Mesenchymal stem cell (in vitro differentiated cells and primary cell): ENCODE data around the gene MAPK9.

Experiments used
- DNase-seq: peaks from one replicate; pipeline ENCODE4 v3.0.0-alpha.2; 2013
- H2AFZ ChIP-seq: one replicate; pipeline ENCODE4 v1.6.1; 2013; ENCODE audit warnings: low read depth, mild to moderate bottlenecking, control low read depth, inconsistent platforms, low read length, moderate library complexity
- H2AK5ac ChIP-seq: 2 replicates; pipeline ENCODE4 v1.6.1; 2013; ENCODE audit warnings: low read length, moderate library complexity, mild to moderate bottlenecking, inconsistent platforms; ENCODE audit not compliant: severe bottlenecking
- H2BK120ac ChIP-seq: one replicate; pipeline ENCODE4 v1.6.1; 2013; ENCODE audit warnings: low read depth, mild to moderate bottlenecking, inconsistent platforms, low read length, moderate library complexity
- H2BK12ac ChIP-seq, 2 experiments: one replicate each; pipeline ENCODE4 v1.6.1; 2013; ENCODE audit warnings: inconsistent platforms in 2 of 2, low read length in 2 of 2, mild to moderate bottlenecking in 2 of 2, moderate library complexity in 2 of 2, control low read depth in 1 of 2
- H2BK15ac ChIP-seq: one replicate; pipeline ENCODE4 v1.6.1; 2013; ENCODE audit warnings: mild to moderate bottlenecking, low read depth, inconsistent platforms; ENCODE audit not compliant: poor library complexity, severe bottlenecking
- H2BK5ac ChIP-seq: 2 replicates; pipeline ENCODE4 v1.6.1; 2013; ENCODE audit warnings: low read depth, mild to moderate bottlenecking, low read length, control low read depth, inconsistent platforms; ENCODE audit not compliant: poor library complexity, severe bottlenecking
- H3K14ac ChIP-seq, 2 experiments: one replicate each; pipeline ENCODE4 v1.6.1; 2013; ENCODE audit warnings: inconsistent platforms in 2 of 2, low read length in 2 of 2, control low read depth in 1 of 2, mild to moderate bottlenecking in 1 of 2, moderate library complexity in 1 of 2
- H3K18ac ChIP-seq, 2 experiments: one replicate each; pipeline ENCODE4 v1.6.1; 2013; ENCODE audit warnings: inconsistent platforms in 2 of 2, low read length in 2 of 2, control low read depth in 1 of 2, low read depth in 1 of 2, mild to moderate bottlenecking in 1 of 2
- H3K23ac ChIP-seq, 2 experiments: one replicate each; pipeline ENCODE4 v1.6.1; 2013; ENCODE audit warnings: inconsistent platforms in 2 of 2, low read length in 2 of 2, mild to moderate bottlenecking in 2 of 2, moderate library complexity in 2 of 2, control low read depth in 1 of 2
- H3K27ac ChIP-seq: 2 replicates; pipeline ENCODE4 v1.5.1; 2013; ENCODE audit warnings: mild to moderate bottlenecking, moderate library complexity, low read length, control low read depth, inconsistent platforms; ENCODE audit not compliant: poor library complexity, severe bottlenecking
- H3K27me3 ChIP-seq, 2 experiments: 2 replicates each; pipeline versions ENCODE4 v1.6.1 to v1.7.0; 2013; ENCODE audit warnings: low read length in 2 of 2, mild to moderate bottlenecking in 2 of 2, moderate library complexity in 2 of 2, control low read depth in 1 of 2, inconsistent platforms in 1 of 2; ENCODE audit not compliant: control insufficient read depth in 1 of 2, insufficient read depth in 1 of 2
- H3K36me3 ChIP-seq, 2 experiments: 2 replicates each; pipeline versions ENCODE4 v1.6.1 to v1.7.0; 2013; ENCODE audit warnings: low read length in 2 of 2, control low read depth in 1 of 2, inconsistent platforms in 1 of 2, low read depth in 1 of 2, mild to moderate bottlenecking in 1 of 2; ENCODE audit not compliant: insufficient read depth in 2 of 2, control insufficient read depth in 1 of 2
- H3K4ac ChIP-seq, 2 experiments: one replicate each; pipeline ENCODE4 v1.6.1; 2013; ENCODE audit warnings: inconsistent platforms in 2 of 2, low read length in 2 of 2, mild to moderate bottlenecking in 2 of 2, moderate library complexity in 2 of 2, control low read depth in 1 of 2, low read depth in 1 of 2
- H3K4me1 ChIP-seq: 2 replicates; pipeline ENCODE4 v1.6.1; 2013; ENCODE audit warnings: low read depth, low read length, control low read depth; ENCODE audit not compliant: control insufficient read depth, insufficient read depth
- H3K4me2 ChIP-seq: 2 replicates; pipeline ENCODE4 v1.6.1; 2013; ENCODE audit warnings: low read length, mild to moderate bottlenecking, inconsistent platforms; ENCODE audit not compliant: poor library complexity, severe bottlenecking
- H3K4me3 ChIP-seq, 2 experiments: 2 replicates each; pipeline versions ENCODE4 v1.5.1 to v1.7.0; 2013; ENCODE audit warnings: low read length in 2 of 2, mild to moderate bottlenecking in 2 of 2, control low read depth in 1 of 2, low read depth in 1 of 2; ENCODE audit not compliant: insufficient read depth in 1 of 2
- H3K79me1 ChIP-seq: replicated peaks from 2 replicates; pipeline ENCODE4 v1.6.1; 2013; ENCODE audit warnings: mild to moderate bottlenecking, control low read depth, low read length, inconsistent platforms; ENCODE audit not compliant: poor library complexity, severe bottlenecking
- H3K9ac ChIP-seq: 2 replicates; pipeline ENCODE4 v1.7.0; 2013; ENCODE audit warnings: mild to moderate bottlenecking, low read length, moderate library complexity
- H3K9me3 ChIP-seq: 2 replicates; pipeline ENCODE4 v1.7.0; 2013; ENCODE audit warnings: mild to moderate bottlenecking, low read length; ENCODE audit not compliant: control insufficient read depth
- H4K8ac ChIP-seq: one replicate; pipeline ENCODE4 v1.6.1; 2013; ENCODE audit warnings: inconsistent platforms, mild to moderate bottlenecking, low read length, moderate library complexity
- H4K91ac ChIP-seq: one replicate; pipeline ENCODE4 v1.6.1; 2013; ENCODE audit warnings: mild to moderate bottlenecking, low read length, inconsistent platforms
- WGBS: methylation state at CpG from one replicate; pipeline ENCODE4 v1.1.7; 2013; ENCODE audit warnings: mixed read lengths; 5-methylcytosine and 5-hydroxymethylcytosine counted together

MAPK9 gene

GRCh38 chr5:180283026-180283615 is 8.8 kb downstream of the MAPK9 start:
- H4K91ac ChIP-seq = no peak overlapping the region
- H3K4me1 ChIP-seq = no peaks in the 10 kb centered on the region
- peaks cover 27 to 68% of the 10 kb centered on the region in 2 experiments for H3K36me3 ChIP-seq
- no peak overlapping the region for H3K9ac ChIP-seq
- no peak overlapping the region for H2AK5ac ChIP-seq
- H3K27me3 ChIP-seq = no peaks in the 10 kb centered on the region
- H3K9me3 ChIP-seq = peaks cover 53% of the 10 kb centered on the region
- H3K4ac ChIP-seq = no peak overlapping the region
- no peak overlapping the region for H3K27ac ChIP-seq
- 97% methylated on average over 6 of the region's 10 CpGs for WGBS
- no peak overlapping the region for H2BK12ac ChIP-seq
- H2BK15ac ChIP-seq = no peak overlapping the region
- no peak overlapping the region for H3K4me2 ChIP-seq
- no peak overlapping the region for H3K14ac ChIP-seq
- H2BK120ac ChIP-seq = no peak overlapping the region
- no peak overlapping the region for H2BK5ac ChIP-seq
- no peak overlapping the region for H3K18ac ChIP-seq
- H3K79me1 ChIP-seq = peaks cover 39% of the 10 kb centered on the region
- no peak overlapping the region for H3K4me3 ChIP-seq
- H2AFZ ChIP-seq = no peak overlapping the region
- no peak overlapping the region for H3K23ac ChIP-seq
- H4K8ac ChIP-seq = no peak overlapping the region
- no peak for DNase-seq

GRCh38 chr5:180282281-180282680 is 9.6 kb downstream of the MAPK9 start:
- Histone ChIP-seq H3K4ac (no peak overlapping the region), H2BK120ac (no peak overlapping the region), H2BK5ac (no peak overlapping the region), H4K91ac (no peak overlapping the region), H3K27me3 (no peaks in the 10 kb centered on the region), H3K14ac (no peak overlapping the region), H3K18ac (no peak overlapping the region), H3K9ac (no peak overlapping the region), H3K79me1 (peaks cover 39% of the 10 kb centered on the region), H3K36me3 (peaks cover 30 to 76% of the 10 kb centered on the region in 2 experiments), H3K23ac (no peak overlapping the region), H3K4me3 (no peak overlapping the region), H3K4me1 (no peaks in the 10 kb centered on the region), H2AFZ (no peak overlapping the region), H2BK12ac (no peak overlapping the region), H2BK15ac (no peak overlapping the region), H3K4me2 (no peak overlapping the region), H4K8ac (no peak overlapping the region), H3K27ac (no peak overlapping the region), H2AK5ac (no peak overlapping the region), H3K9me3 (peaks cover 61% of the 10 kb centered on the region)
- 96% methylated on average over 9 of the region's 9 CpGs for WGBS
- DNase-seq = no peak

- H3K79me1 ChIP-seq = peaks cover 41% of the 10 kb centered on the region
- 97% methylated on average over 10 of the region's 10 CpGs for WGBS
- H4K8ac ChIP-seq = no peak overlapping the region
- no peak overlapping the region for H2AFZ ChIP-seq
- no peak overlapping the region for H3K4me2 ChIP-seq
- H3K9me3 ChIP-seq = peaks cover 67% of the 10 kb centered on the region
- no peak overlapping the region for H3K27ac ChIP-seq
- H3K4me3 ChIP-seq = no peak overlapping the region
- no peak overlapping the region for H3K14ac ChIP-seq
- no peaks in the 10 kb centered on the region for H3K4me1 ChIP-seq
- H3K4ac ChIP-seq = no peak overlapping the region
- H2BK5ac ChIP-seq = no peak overlapping the region
- H2BK12ac ChIP-seq = no peak overlapping the region
- no peak overlapping the region for H2BK15ac ChIP-seq
- H3K27me3 ChIP-seq = no peaks in the 10 kb centered on the region
- peaks cover 33 to 80% of the 10 kb centered on the region in 2 experiments for H3K36me3 ChIP-seq
- no peak for DNase-seq
- H3K23ac ChIP-seq = no peak overlapping the region
- no peak overlapping the region for H3K9ac ChIP-seq
- no peak overlapping the region for H4K91ac ChIP-seq
- no peak overlapping the region for H2AK5ac ChIP-seq
- no peak overlapping the region for H2BK120ac ChIP-seq
- H3K18ac ChIP-seq = no peak overlapping the region
Observed at GRCh38 chr5:180281706-180282105, 10.2 kb downstream of the MAPK9 start.

DNA sequence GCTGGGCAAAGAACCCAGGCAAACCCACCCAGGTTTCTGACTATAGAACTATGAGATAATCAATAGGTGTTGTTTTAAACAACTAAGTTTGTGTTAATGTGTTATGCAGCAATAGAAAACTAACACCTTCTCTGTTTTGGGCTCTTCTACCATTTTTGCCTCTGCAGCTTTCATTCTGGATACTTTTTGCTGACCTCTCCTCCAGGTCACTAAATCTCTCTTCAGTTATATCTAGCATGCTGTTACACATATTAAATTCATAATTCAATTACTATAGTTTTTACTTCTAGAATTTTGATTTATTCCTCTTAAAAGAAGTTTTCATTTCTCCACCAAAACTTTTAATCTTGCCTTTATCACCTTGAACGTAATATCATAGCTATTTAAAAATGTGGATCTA is 17.2 kb downstream of the MAPK9 start:
- Histone ChIP-seq H2AK5ac (no peak overlapping the region), H2BK12ac (no peak overlapping the region), H2BK5ac (no peak overlapping the region), H3K23ac (no peak overlapping the region), H3K79me1 (peaks cover 18% of the 10 kb centered on the region), H4K91ac (no peak overlapping the region), H3K14ac (no peak overlapping the region), H3K4me2 (no peak overlapping the region), H4K8ac (no peak overlapping the region), H3K18ac (no peak overlapping the region), H3K9ac (no peak overlapping the region), H3K27me3 (no peaks in the 10 kb centered on the region), H3K9me3 (peaks cover 95% of the 10 kb centered on the region), H3K4me1 (no peaks in the 10 kb centered on the region), H3K4me3 (peak overlapping the region in 1 of 2 experiments; percentile 48), H3K36me3 (peaks cover 23 to 68% of the 10 kb centered on the region in 2 experiments), H3K27ac (no peak overlapping the region), H2BK15ac (no peak overlapping the region), H2AFZ (no peak overlapping the region), H2BK120ac (no peak overlapping the region), H3K4ac (no peak overlapping the region)
- WGBS = no CpG with 5 or more reads among the region's 1 CpG
- no peak for DNase-seq
